GM12873 (cell line): ENCODE results near the gene MS4A10.
A peak's percentile ranks its signal among the peaks of the same experiment; 100 is the strongest.

Experiments used
- TF ChIP-seq, protein P1 (sequence below): IDR thresholded peaks from 2 replicates; pipeline ENCODE4 v1.5.1; 2012; ENCODE audit warnings: low read depth, mild to moderate bottlenecking, moderate library complexity, low read length, control low read depth; ENCODE audit not compliant: insufficient read depth; ENCODE audit errors: missing control alignments

The MS4A10 gene

DNA sequence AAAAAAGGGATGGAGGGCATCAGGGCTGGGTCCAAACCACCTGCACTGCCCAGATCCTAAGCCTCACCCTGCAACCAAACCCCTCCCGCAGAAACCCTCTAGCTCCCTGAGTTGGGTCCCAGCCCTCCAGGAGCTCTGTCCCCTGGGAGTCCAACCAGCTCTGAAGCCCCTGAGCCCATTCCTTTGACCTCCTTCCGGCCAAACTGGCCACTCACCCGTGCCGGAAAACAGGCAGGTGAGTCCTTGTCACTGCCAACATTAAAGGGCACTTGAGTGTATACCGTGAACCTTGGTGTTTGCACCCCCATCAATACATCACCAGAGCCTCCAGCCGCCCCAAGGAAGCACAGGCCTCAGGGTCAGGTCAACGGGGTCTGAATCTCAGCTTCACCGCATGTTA lies 16.9 kb upstream of the MS4A10 start:
- TF ChIP-seq, protein P1, sequence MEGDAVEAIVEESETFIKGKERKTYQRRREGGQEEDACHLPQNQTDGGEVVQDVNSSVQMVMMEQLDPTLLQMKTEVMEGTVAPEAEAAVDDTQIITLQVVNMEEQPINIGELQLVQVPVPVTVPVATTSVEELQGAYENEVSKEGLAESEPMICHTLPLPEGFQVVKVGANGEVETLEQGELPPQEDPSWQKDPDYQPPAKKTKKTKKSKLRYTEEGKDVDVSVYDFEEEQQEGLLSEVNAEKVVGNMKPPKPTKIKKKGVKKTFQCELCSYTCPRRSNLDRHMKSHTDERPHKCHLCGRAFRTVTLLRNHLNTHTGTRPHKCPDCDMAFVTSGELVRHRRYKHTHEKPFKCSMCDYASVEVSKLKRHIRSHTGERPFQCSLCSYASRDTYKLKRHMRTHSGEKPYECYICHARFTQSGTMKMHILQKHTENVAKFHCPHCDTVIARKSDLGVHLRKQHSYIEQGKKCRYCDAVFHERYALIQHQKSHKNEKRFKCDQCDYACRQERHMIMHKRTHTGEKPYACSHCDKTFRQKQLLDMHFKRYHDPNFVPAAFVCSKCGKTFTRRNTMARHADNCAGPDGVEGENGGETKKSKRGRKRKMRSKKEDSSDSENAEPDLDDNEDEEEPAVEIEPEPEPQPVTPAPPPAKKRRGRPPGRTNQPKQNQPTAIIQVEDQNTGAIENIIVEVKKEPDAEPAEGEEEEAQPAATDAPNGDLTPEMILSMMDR = no peak

DNA sequence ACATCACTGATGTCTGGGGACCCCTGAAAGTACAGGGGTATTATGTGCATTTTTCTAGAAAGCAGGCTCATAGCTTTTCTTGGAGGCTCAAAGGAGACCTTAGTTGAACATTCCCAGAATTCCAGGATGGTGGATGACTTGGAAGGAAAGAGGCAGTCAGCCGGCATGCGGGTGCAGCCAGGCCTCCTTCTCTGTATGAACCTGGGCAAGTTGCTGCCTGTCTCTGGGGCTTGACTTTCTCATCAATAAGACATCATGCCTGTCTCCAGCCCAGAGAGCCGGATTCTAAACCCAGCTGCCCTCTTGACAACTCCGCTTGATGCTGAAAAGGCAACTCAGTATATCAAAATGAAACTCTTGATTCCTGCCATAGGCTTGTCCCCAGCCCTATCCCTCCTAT lies 15.9 kb upstream of the MS4A10 start:
- TF ChIP-seq, protein P1 = no peak

DNA sequence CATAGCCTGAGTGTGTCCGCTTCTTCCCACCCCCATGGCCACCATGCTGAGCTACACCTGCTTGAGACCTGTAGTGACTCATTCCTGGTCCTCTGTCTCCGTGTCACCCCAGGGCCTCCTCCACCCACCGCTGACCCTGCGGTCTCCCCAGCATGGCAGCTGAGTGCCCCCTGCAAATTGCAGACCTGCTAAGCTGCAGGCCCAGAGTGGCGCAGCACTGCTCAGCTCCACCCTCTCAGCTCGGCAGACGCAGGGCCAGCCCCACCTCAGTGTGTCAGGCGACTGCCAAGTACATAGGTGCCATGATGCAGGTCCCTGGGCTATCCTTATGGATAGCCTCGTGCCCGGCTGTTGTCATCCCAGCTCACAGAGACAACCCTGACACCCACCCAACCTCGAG lies 15.3 kb upstream of the MS4A10 start:
- TF ChIP-seq, protein P1 = no peak

DNA sequence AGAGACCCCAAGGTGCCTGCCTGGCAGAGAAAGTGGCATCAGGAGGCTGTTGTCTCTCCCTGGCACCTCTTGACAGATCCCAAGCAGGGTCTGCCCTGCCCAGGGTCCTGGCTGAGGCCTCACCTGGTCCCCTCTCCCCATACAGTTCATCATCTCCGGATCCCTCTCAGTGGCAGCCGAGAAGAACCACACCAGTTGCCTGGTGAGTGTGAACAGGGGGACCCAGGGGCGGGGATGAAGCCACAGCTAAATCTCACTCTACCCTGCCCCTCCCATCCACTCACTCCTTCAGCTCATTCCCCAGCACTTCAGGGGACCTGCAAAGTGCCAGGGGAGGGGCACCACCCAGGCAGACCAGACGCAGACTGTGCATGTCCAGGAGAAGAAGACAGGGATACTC lies 14.0 kb upstream of the MS4A10 start:
- TF ChIP-seq, protein P1 = no peak

DNA sequence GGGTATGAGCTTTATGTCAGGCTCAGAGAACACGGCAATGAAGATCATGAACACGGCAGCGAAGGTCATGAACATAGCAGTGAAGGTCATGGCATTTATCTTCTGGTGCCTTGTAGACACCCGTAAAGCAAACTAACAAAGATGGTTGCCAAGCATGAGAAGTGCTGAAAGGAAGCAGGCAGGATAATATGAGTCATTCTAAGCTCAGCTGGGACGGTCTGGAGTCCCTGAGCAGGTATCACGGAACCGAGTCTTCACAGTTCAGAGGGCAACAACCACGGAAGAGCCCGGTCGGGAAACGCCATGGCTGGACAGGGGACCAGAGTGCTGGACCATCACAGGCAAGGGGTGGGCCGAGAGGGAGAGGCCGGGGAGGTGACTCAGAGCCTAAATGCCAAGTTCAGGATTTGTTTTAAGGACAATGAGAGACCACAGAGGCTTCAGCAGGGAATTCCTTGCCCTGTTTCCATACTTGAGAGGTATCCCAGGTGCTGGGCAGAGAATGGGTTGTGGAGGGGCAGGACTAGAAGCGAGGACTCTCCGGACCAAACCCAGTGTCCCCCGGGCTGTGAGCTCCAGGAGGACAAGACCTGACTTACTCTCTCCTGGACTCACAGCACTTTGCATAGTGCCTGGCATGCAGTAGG lies 13.1 kb upstream of the MS4A10 start:
- TF ChIP-seq, protein P1 = no peak

DNA sequence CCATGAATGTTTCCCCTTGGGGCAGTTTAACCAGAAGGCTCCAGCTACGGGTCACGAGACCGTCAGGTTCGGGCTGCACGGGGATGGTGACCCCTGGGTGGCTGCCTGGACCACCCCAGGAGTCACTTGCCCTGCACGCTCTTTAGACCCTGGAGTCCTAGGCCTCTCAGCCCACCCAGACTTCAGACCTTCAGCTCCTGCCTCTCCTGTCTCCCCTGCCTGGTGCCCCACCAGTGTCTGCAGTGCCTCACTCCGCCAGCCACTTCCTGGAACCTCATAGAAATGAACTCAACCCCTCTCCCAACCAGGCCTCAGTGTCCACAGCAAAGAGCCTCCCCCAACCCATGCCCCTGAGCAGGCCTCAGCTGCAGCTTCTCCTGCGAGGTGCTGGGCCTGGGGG lies 12.5 kb upstream of the MS4A10 start:
- TF ChIP-seq, protein P1 = no peak

DNA sequence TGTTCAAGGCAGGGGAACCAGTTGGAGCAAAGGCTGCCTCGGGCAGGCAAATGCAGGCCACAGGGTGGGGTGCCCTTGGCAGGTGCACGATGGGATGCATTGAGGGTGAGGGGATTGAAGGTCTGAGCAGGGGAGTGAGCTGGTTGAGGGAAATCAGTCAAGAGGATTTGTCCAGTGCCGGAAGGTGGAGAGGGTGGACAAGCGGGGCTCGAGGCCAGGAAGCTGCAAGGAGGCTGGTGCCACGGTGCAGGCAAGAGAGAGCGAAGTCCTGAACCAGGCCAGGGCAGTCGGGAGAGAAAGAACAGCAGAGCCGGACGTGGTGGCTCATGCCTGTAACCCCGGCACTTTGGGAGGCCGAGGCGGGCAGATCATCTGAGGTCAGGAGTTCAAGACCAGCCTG lies 10.4 kb upstream of the MS4A10 start:
- TF ChIP-seq, protein P1 = no peak

DNA sequence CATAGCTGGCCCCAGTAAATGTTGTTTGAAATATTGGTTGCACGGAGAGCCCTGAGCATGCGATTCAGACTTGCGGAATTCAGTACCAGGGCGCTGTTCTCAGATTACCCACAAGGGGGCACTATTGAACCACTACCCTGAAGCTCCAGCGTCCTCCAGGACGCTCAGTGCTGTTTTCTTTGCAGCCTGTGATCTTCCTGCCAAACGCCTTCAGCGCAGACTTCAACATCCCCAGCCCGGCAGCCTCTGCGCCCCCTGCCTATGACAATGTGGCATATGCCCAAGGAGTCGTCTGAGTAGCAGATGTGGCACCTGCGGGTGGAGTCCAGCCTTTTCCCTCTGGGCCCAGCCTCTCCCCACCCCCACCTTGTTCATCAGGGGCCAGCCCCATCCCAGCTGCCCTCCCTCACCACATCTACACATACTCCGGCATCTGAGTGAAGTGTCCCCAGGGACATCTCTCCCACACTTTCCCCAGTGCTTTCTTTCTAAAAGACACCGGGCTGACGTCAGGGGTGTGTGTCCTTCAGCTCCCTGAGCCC lies 9.6 kb upstream of the MS4A10 start:
- TF ChIP-seq, protein P1 = peak; percentile 93
